Cardiac septum (tissue), 1 donor: Measurements from ENCODE around the gene DLK2. TPM values are rescaled to one million over a fixed set of nuclear protein-coding genes. Genes with fewer than 3 reads are reported as not detected.

ENCODE experiments used
- DNase-seq: peaks from one replicate; pipeline ENCODE4 v3.0.0-alpha.2; 2020; ENCODE audit warnings: low spot score
- intact Hi-C: fragments of 100-400 bp; cut with DNase I; formaldehyde crosslinking; loops from one replicate; pipeline ENCODE4 v1.14.0; 2022
- microRNA-seq: library from miRNA; unstranded; fragments of <30 nt; microRNA quantifications from one replicate; pipeline ENCODE4 v1.2.0, GENCODE V29; 2020
- total RNA-seq: library from RNA; stranded (reverse); fragmentation: NEBNext Ultra II Directional; extraction: Animal tissue kit (Norgen Biotek cat#: 25700); gene quantifications from one replicate; pipeline ENCODE4 v1.2.1, GENCODE V29; 2021
- donor health status: DM: no; HTN: no; CAD: no.

The DLK2 gene
- total RNA-seq, 1 donor from 2014 or later: 2.9 TPM

DNA sequence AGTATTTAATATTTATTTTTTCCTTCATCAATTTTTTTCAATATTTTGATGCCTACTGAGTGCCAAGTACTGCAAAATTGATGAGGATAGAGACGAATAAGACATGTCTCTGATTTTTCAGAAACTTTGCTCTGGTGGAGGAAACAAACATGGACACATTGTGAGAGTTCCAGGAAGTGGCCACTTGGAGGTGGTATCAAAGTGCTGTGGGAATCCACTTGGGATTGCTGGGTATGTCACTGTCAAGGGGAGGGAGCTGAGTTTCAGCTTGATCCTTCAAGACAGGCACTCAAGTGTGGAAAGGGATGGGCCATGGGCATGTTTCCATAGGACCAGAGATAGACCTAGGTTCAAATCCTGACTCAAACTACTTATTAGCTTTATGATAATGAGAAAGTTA lies 52.5 kb downstream of the DLK2 start:
- intact Hi-C loops: no loop called here
- DNase-seq: no peak

DNA sequence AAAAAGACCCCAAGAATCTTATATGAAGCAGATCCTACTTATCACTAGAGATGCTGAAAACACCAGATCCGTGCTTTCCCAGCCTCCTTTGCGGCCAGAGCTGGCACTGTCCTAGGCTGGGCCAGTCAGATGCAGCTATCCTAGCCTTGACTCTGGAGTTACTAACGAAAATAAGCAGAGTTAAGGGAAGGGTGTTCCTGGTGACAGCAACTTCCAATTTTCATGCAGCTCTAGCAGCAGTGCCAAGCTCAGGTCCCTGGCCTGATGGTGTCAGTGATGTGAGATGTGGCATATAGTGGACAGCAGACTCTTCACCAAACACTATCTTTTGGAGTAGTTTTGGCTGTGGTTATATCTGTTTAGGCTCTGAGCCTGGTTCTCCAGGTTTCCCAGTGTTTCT lies 53.6 kb downstream of the DLK2 start:
- intact Hi-C loops: no loop called here
- DNase-seq: no peak

Small RNAs within 50 kb of the gene (microRNA-seq; reads per million reads assigned to microRNA genes)
- not detected for gene MIR6780B

Other genes with a start within 250 kb of the DLK2 start
- 23.2 TPM for gene DNPH1, start 226.1 kb downstream of the DLK2 start, total RNA-seq
- gene TTBK1, start 212.1 kb downstream of the DLK2 start, total RNA-seq: 0.35 TPM
- gene SLC22A7, start 157.3 kb downstream of the DLK2 start, total RNA-seq: not detected
- 11.2 TPM for gene CRIP3, start 146.7 kb downstream of the DLK2 start, total RNA-seq
- gene ZNF318, start 85.9 kb downstream of the DLK2 start, total RNA-seq: 13.8 TPM
- 9.3 TPM for gene ABCC10, start 28.0 kb downstream of the DLK2 start, total RNA-seq
- 25.1 TPM for gene TJAP1, start 22.0 kb upstream of the DLK2 start, total RNA-seq
- gene LRRC73, start 54.8 kb upstream of the DLK2 start, total RNA-seq: 1.5 TPM
- 65.7 TPM for gene YIPF3, start 61.4 kb upstream of the DLK2 start, total RNA-seq
- 14.8 TPM for gene POLR1C, start 61.5 kb upstream of the DLK2 start, total RNA-seq
- gene XPO5, start 120.5 kb upstream of the DLK2 start, total RNA-seq: 20.3 TPM
- gene POLH, start 120.6 kb upstream of the DLK2 start, total RNA-seq: 9.8 TPM
- gene GTPBP2, start 173.7 kb upstream of the DLK2 start, total RNA-seq: 27.9 TPM
- gene MAD2L1BP, start 180.3 kb upstream of the DLK2 start, total RNA-seq: 25.5 TPM
- gene RSPH9, start 189.5 kb upstream of the DLK2 start, total RNA-seq: 0.24 TPM
- gene MRPS18A, start 232.2 kb upstream of the DLK2 start, total RNA-seq: 38.4 TPM